Neural cell (in vitro differentiated cells): ENCODE measurements around the gene SYCN. TPM values are rescaled to one million over a fixed set of nuclear protein-coding genes. Genes with fewer than 3 reads are reported as not detected.

Experiments
- H2AFZ ChIP-seq: fragments of 200-600, 300-800 bp; sonication (generic), shearing (Covaris generic); 2 replicates; pipeline ENCODE4 v1.6.0; 2014; ENCODE audit warnings: low read depth, mild to moderate bottlenecking, antibody characterized with exemption, low read length, moderate library complexity
- H3F3A ChIP-seq: fragments of 200-600 bp; shearing (Covaris generic); 2 replicates; pipeline ENCODE4 v1.6.1; 2016; ENCODE audit warnings: mild to moderate bottlenecking, moderate library complexity, mixed read lengths, antibody characterized with exemption, low read length; ENCODE audit not compliant: insufficient read depth, poor library complexity, severe bottlenecking
- H3K27ac ChIP-seq: fragments of 200-600, 300-800 bp; sonication (generic), shearing (Covaris generic); 2 replicates; pipeline ENCODE4 v1.5.1; 2014; ENCODE audit warnings: mild to moderate bottlenecking, low read length, moderate library complexity
- H3K27me3 ChIP-seq: fragments of 300-800, 200-600 bp; sonication (generic), shearing (Covaris generic); 2 replicates; pipeline ENCODE4 v1.6.0; 2014; ENCODE audit warnings: mild to moderate bottlenecking, low read depth, low read length, moderate library complexity; ENCODE audit not compliant: insufficient read depth
- H3K36me3 ChIP-seq: fragments of 300-800, 200-600 bp; sonication (generic), shearing (Covaris generic); 2 replicates; pipeline ENCODE4 v1.5.1; 2014; ENCODE audit warnings: mild to moderate bottlenecking, antibody characterized with exemption, low read length, moderate library complexity; ENCODE audit not compliant: insufficient read depth
- H3K4me2 ChIP-seq: fragments of 300-800, 200-600 bp; sonication (generic), shearing (Covaris generic); 2 replicates; pipeline ENCODE4 v1.6.0; 2014; ENCODE audit warnings: mild to moderate bottlenecking, low read length
- H3K4me3 ChIP-seq: fragments of 300-800, 200-600 bp; sonication (generic), shearing (Covaris generic); 2 replicates; pipeline ENCODE4 v1.5.1; 2014; ENCODE audit warnings: mild to moderate bottlenecking, low read length, moderate library complexity
- H3K79me2 ChIP-seq: fragments of 200-600 bp; shearing (Covaris generic); replicated peaks from 2 replicates; pipeline ENCODE4 v1.6.0; 2014; ENCODE audit warnings: mild to moderate bottlenecking, low read length, moderate library complexity; ENCODE audit not compliant: insufficient read depth
- H3K9ac ChIP-seq: fragments of 300-800, 200-600 bp; sonication (generic), shearing (Covaris generic); 2 replicates; pipeline ENCODE4 v1.6.1; 2016; ENCODE audit warnings: mild to moderate bottlenecking, low read length, mixed read lengths
- H3K9me2 ChIP-seq: fragments of 200-600 bp; shearing (Covaris generic); 2 replicates; pipeline ENCODE4 v1.6.1; 2016; ENCODE audit warnings: mild to moderate bottlenecking, low read length, mixed read lengths; ENCODE audit not compliant: insufficient read depth
- H3K9me3 ChIP-seq: fragments of 200-600, 300-800 bp; sonication (generic), shearing (Covaris generic); 2 replicates; pipeline ENCODE4 v1.6.1; 2016; ENCODE audit warnings: mild to moderate bottlenecking, mixed run types, low read length, moderate library complexity, mixed read lengths
- H4K20me1 ChIP-seq: fragments of 200-600 bp; shearing (Covaris generic); 2 replicates; pipeline ENCODE4 v1.6.1; 2016; ENCODE audit warnings: mild to moderate bottlenecking, mixed run types; ENCODE audit not compliant: insufficient read depth
- EZH2 ChIP-seq: fragments of 200-600, 300-800 bp; shearing (Covaris generic), sonication (generic); IDR thresholded peaks from 2 replicates; pipeline ENCODE4 v1.6.1; 2014; ENCODE audit warnings: antibody characterized with exemption, low read length, borderline replicate concordance, mild to moderate bottlenecking; ENCODE audit not compliant: insufficient read depth, poor library complexity, severe bottlenecking
- MXI1 ChIP-seq: fragments of 450-650 bp; conservative IDR thresholded peaks from 2 replicates; pipeline ENCODE4 v1.6.1; 2014; ENCODE audit warnings: antibody characterized with exemption, mild to moderate bottlenecking; ENCODE audit not compliant: poor library complexity, severe bottlenecking
- POLR2AphosphoS5 ChIP-seq: IDR thresholded peaks from 2 replicates; pipeline ENCODE4 v1.6.1; 2012
- RAD21 ChIP-seq: fragments of 450-650 bp; conservative IDR thresholded peaks from 2 replicates; pipeline ENCODE4 v1.6.1; 2014; ENCODE audit warnings: antibody characterized with exemption, mild to moderate bottlenecking, moderate library complexity
- SMC3 ChIP-seq: fragments of 450-650 bp; conservative IDR thresholded peaks from 2 replicates; pipeline ENCODE4 v1.6.1; 2014; ENCODE audit warnings: antibody characterized with exemption, mild to moderate bottlenecking, moderate library complexity; ENCODE audit not compliant: poor library complexity
- TAF1 ChIP-seq: IDR thresholded peaks from 2 replicates; pipeline ENCODE4 v1.6.1; 2012; ENCODE audit warnings: low read depth
- polyA plus RNA-seq: library from polyadenylated mRNA; depleted of rRNA; stranded (reverse); fragments of >200 nt; gene quantifications from 2 replicates; pipeline ENCODE4 v1.2.3, GENCODE V29; 2014
- TF ChIP-seq, protein P1 (sequence below): IDR thresholded peaks from 2 replicates; pipeline ENCODE4 v1.6.1; 2012; ENCODE audit warnings: borderline replicate concordance
- TF ChIP-seq, protein P2 (sequence below): fragments of 450-650 bp; IDR thresholded peaks from 2 replicates; pipeline ENCODE4 v1.5.1; 2014; ENCODE audit warnings: antibody characterized with exemption, mild to moderate bottlenecking, moderate library complexity; ENCODE audit not compliant: poor library complexity, severe bottlenecking

Gene SYCN
- polyA plus RNA-seq, 1 donor from 2014 or later, result not detected

DNA sequence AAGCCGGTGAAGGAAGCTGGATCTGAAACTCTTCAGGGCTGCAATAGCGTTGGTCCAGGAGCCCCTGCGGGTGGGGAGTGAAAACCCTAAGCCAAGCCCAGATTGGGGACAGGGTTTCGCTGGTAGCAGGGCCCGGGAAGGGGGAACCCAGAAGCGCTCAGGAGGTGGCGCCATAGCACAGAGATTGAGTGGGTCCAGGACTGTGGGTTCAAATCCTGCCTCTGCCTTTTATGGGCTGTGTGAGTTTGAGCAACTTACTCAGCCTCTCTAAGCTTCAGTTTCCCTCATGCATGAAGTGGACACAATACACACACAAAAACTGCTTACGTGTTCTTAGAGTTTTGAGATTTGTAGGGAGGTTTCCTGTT lies 8.3 kb upstream of the SYCN start:
- H4K20me1 ChIP-seq, result no peaks in the 10 kb centered on the region
- H3K9ac ChIP-seq, result no peak overlapping the region
- H3K9me2 ChIP-seq, result no peaks in the 10 kb centered on the region
- H3K36me3 ChIP-seq, result no peaks in the 10 kb centered on the region
- H3F3A ChIP-seq, result no peaks in the 10 kb centered on the region
- H3K79me2 ChIP-seq, result no peaks in the 10 kb centered on the region
- no peak overlapping the region for H3K4me3 ChIP-seq
- H3K27me3 ChIP-seq, result no peaks in the 10 kb centered on the region
- H2AFZ ChIP-seq, result no peak overlapping the region
- H3K4me2 ChIP-seq, result no peak overlapping the region
- no peak for TF ChIP-seq RAD21
- no peak for TF ChIP-seq EZH2
- TF ChIP-seq, protein P1, sequence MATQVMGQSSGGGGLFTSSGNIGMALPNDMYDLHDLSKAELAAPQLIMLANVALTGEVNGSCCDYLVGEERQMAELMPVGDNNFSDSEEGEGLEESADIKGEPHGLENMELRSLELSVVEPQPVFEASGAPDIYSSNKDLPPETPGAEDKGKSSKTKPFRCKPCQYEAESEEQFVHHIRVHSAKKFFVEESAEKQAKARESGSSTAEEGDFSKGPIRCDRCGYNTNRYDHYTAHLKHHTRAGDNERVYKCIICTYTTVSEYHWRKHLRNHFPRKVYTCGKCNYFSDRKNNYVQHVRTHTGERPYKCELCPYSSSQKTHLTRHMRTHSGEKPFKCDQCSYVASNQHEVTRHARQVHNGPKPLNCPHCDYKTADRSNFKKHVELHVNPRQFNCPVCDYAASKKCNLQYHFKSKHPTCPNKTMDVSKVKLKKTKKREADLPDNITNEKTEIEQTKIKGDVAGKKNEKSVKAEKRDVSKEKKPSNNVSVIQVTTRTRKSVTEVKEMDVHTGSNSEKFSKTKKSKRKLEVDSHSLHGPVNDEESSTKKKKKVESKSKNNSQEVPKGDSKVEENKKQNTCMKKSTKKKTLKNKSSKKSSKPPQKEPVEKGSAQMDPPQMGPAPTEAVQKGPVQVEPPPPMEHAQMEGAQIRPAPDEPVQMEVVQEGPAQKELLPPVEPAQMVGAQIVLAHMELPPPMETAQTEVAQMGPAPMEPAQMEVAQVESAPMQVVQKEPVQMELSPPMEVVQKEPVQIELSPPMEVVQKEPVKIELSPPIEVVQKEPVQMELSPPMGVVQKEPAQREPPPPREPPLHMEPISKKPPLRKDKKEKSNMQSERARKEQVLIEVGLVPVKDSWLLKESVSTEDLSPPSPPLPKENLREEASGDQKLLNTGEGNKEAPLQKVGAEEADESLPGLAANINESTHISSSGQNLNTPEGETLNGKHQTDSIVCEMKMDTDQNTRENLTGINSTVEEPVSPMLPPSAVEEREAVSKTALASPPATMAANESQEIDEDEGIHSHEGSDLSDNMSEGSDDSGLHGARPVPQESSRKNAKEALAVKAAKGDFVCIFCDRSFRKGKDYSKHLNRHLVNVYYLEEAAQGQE, result no peak
- no peak for TF ChIP-seq TAF1
- TF ChIP-seq, protein P2, sequence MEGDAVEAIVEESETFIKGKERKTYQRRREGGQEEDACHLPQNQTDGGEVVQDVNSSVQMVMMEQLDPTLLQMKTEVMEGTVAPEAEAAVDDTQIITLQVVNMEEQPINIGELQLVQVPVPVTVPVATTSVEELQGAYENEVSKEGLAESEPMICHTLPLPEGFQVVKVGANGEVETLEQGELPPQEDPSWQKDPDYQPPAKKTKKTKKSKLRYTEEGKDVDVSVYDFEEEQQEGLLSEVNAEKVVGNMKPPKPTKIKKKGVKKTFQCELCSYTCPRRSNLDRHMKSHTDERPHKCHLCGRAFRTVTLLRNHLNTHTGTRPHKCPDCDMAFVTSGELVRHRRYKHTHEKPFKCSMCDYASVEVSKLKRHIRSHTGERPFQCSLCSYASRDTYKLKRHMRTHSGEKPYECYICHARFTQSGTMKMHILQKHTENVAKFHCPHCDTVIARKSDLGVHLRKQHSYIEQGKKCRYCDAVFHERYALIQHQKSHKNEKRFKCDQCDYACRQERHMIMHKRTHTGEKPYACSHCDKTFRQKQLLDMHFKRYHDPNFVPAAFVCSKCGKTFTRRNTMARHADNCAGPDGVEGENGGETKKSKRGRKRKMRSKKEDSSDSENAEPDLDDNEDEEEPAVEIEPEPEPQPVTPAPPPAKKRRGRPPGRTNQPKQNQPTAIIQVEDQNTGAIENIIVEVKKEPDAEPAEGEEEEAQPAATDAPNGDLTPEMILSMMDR, result no peak
- no peaks in the 10 kb centered on the region for H3K9me3 ChIP-seq
- H3K27ac ChIP-seq, result no peak overlapping the region

DNA sequence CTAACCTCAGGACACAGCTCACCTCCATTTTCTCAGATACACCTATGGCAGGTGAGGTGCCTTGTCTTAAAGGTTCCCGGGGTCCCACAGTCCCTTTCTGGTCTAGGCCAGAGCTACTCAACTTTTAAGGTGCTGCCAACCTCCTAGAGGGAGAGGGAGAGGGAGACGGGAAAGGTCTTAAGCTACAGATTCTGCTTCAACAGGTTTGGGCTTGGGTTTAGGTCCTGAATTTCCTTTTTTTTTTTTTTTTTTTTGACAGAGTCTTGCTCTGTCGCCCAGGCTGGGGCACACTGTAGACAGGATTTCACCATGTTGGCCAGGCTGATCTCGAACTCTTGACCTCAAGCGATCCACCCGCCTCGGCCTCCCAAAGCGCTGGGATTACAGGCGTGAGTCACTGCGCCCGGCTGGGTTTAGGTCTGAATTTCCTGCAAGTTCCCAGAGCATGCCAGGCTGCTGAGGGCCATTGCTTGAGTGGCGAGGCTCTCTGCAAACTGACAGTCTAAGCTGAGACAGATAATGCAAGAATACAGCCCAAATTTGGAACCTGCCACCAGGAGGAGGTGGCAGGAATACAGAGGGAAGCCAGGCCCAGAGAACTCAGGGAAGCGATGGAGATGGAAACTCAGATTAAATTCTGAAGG lies 7.8 kb upstream of the SYCN start:
- no peaks in the 10 kb centered on the region for H3K79me2 ChIP-seq
- no peaks in the 10 kb centered on the region for H3K9me3 ChIP-seq
- H2AFZ ChIP-seq, result no peak overlapping the region
- H3F3A ChIP-seq, result no peaks in the 10 kb centered on the region
- no peak overlapping the region for H3K4me3 ChIP-seq
- no peak overlapping the region for H3K27ac ChIP-seq
- no peaks in the 10 kb centered on the region for H3K9me2 ChIP-seq
- no peaks in the 10 kb centered on the region for H4K20me1 ChIP-seq
- H3K36me3 ChIP-seq, result no peaks in the 10 kb centered on the region
- H3K4me2 ChIP-seq, result no peak overlapping the region
- H3K9ac ChIP-seq, result no peak overlapping the region
- TF ChIP-seq, protein P2, result no peak
- TF ChIP-seq SMC3, result no peak
- TF ChIP-seq TAF1, result no peak
- TF ChIP-seq, protein P1, result no peak
- TF ChIP-seq MXI1, result no peak
- TF ChIP-seq POLR2AphosphoS5, result no peak
- TF ChIP-seq RAD21, result no peak
- H3K27me3 ChIP-seq, result no peaks in the 10 kb centered on the region
